ENCODE data around the gene IFI6.

- no peak for TF ChIP-seq CTCF (IDR thresholded peaks at IDR 0.05; ENCODE audit: insufficient read depth, low read depth, low read length)
- no peak for TF ChIP-seq EZH2 (IDR thresholded peaks at IDR 0.05; ENCODE audit: insufficient read depth, low read length)
Observed at GRCh38 chr1:27672750-27673112, 739 bp upstream of the IFI6 start.
